HG03097 (cell line): ENCODE measurements around the gene NUBP1.
"Not testable (repeated sequence)": the region's sequence is repeated elsewhere in the genome, so short reads cannot be mapped to it uniquely, and the experiment has no call there.

ENCODE experiments used
- ATAC-seq: cut with Tn5 transposase; IDR thresholded peaks from one replicate; pipeline ENCODE4 v1.9.1; 2021; ENCODE audit not compliant: unreplicated experiment, low FRiP score

The NUBP1 gene

DNA sequence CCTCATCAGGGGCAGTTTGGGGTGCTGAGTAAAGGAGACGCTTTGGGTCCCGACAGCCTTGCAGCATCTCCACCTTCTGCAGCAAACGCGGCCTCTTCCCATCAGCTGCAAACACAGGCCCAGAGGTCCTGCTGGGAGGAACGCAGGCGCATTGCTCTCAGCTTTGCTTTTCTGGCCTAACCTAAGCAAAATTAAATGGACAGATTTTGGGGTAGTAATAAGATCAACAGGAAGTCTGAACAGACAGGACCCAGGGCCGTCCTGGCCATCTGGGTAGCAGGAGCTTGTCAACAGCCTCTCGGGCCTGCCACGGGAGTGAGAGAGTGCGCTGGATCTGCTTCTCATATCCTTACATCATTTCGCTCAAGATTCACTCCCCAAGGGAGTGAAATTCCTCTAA is 7.2 kb downstream of the NUBP1 start:
- ATAC-seq: no peak

- no peak for ATAC-seq
These were observed 7.7 kb downstream of the NUBP1 start for GRCh38 chr16:10751291-10751697.

- no peak for ATAC-seq
These were observed 9.3 kb downstream of the NUBP1 start for GRCh38 chr16:10752843-10753523.

- ATAC-seq: no peak
These were observed 10.0 kb downstream of the NUBP1 start for GRCh38 chr16:10753670-10754069.

DNA sequence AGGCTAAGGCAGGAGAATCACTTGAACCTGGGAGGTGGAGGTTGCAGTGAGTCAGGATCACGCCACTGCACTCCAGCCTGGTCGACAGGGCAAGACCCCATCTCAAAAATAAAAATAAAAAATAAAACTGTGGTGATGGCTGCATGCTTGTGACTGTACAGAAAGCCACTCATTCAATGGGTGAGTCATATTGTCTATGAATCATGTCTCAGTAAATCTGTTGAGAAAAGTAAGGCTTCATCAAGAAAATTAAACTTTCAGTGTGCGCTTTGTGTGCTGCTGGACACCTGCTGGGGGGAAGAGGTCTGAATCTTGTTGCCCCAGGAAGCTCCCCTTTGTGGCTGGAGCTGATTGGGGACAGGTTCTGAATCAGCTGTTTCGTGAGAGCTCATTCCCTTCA is 11.3 kb downstream of the NUBP1 start:
- no peak for ATAC-seq

GRCh38 chr16:10756574-10756973 is 12.9 kb downstream of the NUBP1 start:
- ATAC-seq: no peak

- ATAC-seq: no peak
These were observed 17.2 kb downstream of the NUBP1 start for GRCh38 chr16:10760858-10761257.

DNA sequence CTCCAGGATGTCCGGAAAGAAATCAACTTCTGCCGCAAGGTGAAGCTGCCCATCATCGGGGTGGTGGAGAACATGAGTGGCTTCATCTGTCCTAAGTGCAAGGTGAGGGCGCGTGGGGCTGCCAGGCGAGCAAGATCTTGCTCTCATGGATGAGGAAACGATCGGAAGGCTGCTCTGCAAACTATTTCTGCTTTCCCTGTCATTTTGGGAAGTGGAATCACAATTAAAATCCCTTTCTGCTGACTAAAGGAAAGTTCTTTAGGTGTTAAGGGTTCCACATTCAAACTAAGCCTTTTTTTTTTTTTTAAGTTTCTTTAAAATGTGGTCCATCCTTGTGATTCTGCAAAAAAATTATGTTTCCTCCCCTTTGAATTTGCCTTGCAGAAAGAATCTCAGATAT is 17.7 kb downstream of the NUBP1 start:
- ATAC-seq: no peak

DNA sequence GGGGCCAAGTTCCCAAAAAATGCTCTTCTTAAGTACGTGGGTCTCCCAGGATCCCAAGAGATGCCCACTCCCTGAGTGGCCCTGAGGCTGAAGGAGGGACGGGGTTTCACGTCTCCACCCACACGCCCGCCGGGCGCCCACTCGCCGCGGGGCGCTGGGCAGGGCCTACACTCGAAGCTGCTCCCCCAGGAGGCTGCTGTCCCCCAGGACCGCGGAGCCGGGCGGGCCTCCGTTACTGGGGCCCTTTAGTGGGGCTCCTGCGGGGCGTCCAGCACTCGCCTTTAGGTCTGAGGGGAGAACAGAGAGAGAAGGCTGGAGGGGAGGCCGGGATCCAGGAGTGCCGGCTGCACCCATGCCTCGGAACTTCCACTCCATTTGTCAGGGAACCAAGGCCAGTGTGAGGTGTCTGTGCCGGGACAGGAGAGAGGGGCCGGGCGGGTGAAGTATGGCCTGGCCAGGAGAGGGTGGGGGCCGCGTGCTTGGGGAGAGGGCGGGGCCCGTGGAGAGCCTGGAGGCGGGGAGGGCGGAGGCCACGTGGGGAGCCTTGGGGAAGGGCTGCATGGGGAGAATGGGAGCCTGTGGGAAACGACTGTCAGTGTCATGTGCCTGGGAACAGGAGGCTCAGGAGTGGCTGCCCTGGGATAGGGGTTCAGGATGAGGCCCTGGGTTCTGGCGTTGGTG is 18.8 kb downstream of the NUBP1 start:
- ATAC-seq: no peak

DNA sequence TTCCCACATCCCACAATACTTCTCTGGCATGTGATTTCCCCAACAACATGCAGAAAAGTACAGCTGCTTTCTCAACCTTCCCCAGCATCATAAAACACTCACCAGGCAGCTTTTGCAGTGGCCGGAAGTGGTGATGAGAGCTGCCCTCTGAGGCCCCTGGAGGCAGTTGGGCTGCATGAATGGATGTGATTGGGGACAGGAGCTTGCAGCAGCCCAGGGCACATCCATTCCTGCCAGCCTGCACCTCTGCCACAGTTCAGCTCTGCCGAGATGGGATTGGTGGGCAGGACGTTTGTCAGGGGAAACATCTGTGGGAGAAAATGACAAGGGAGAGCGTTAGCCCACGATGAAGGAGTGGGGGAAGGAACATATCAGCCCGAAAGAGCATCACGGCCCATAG is 19.8 kb downstream of the NUBP1 start:
- no peak for ATAC-seq

GRCh38 chr16:10765772-10766171 is 22.1 kb downstream of the NUBP1 start:
- no peak for ATAC-seq

- ATAC-seq: no peak
These were observed 23.5 kb downstream of the NUBP1 start for GRCh38 chr16:10767127-10767526.

- no peak for ATAC-seq
These were observed 25.7 kb downstream of the NUBP1 start for GRCh38 chr16:10769381-10769780.

DNA sequence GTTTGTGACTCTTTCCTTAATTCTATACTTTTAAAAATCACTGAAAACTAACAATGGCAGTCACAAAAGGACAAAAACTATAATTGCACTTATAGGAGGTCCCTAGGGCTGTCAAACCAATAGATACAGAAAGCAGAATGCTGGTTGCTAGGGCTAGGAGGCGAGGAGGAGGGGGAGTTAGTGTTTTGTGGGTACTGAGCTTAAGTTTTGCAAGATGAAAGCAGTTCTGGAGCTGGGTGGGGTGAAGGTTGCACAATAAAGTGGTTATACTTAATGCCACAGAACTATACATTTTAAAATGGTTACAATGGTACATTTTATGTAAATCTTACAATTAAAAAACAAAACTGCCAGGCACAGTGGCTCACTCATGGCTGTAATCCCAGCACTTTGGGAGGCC is 27.3 kb downstream of the NUBP1 start:
- ATAC-seq: no peak

DNA sequence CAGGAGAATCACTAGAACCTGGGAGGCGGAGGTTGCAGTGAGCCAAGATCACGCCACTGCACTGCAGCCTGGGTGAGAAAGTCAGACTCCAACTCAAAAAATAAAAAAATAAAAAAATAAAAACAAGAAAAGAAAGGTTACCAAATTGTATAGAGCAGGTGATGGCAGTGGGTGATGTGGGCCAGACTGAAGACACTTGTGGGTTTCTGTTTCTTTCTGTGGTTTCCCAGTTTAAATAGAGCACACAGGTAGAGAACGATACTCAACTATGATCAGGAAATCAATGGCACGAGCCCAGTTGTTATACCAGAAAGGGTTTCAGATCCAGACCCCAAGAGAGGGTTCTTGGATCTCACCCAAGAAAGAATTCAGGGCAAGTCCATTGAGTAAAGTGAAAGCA is 32.6 kb downstream of the NUBP1 start:
- no peak for ATAC-seq

GRCh38 chr16:10776923-10777322 is 33.3 kb downstream of the NUBP1 start:
- not testable (repeated sequence) for ATAC-seq

DNA sequence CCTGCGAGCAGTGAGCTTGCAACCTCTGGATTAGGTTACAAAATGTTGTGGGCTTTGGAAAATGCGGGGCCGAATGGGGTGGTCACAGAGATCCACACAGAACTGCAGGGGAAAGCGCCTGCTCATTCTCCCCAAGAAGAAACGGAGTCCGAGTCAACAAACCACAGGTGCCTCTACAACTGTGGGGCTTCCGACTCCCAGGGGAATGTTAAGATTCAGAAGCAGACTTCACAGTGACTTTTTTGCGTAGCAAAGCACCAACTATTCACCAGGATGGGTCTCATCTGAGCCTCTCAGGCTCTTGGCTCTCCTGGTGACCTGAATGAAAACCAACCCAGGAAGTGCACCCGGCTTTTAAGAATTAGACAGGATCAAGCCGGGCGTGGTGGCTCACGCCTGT is 33.7 kb downstream of the NUBP1 start:
- no peak for ATAC-seq

DNA sequence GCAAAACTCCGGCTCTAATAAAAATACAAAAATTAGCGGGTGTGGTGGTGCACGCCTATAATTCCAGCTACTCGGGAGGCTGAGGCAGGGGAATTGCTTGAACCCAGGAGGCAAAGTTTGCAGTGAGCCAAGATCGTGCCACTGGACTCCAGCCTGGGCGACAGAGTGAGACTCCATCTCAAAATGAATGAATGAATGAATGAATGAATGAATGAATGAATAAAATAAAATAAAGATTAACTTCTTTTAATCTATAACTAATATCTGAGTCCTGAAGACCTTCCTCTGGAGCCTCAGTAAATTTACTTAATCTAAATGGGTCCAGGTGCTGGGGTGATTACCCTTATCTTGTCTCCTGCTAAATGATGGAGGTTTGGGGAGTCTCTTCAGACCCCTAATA is 36.3 kb downstream of the NUBP1 start:
- ATAC-seq: not testable (repeated sequence)

DNA sequence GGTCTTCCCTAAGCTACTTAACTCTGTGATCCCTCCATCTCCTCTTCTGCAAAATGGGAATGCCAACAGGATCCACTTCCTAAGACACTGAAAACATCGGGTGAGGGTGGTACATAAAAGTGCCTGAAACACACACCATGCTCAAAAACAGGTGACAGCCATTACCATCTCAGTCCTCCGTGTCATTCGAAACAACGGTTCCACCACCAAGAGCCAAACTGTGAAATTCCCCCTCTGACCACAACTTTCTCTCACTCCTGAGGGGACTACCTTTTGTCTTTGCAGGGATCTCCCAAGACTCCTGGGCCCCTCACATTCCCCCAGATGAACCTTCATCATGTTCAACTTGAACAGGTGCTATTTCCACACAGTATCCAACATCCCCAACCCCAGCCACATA is 37.0 kb downstream of the NUBP1 start:
- ATAC-seq: no peak

DNA sequence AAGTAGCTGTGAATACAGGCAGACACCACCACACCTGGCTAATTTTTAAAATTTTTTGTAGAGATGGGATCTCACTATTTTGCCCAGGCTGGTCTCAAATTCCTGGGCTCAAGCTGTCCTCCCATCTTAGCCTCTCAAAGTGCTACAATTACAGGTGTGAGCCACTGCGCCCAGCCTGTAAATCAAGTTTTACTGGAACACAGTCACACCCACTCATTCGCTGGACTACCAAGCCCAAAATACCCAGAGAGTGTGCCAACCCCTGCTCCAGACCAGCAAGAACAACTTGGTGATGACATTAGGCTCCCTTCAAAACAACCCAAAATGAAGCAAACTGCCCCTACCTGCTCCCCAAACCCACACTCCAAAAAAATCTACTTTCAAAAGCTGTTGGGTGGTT is 39.0 kb downstream of the NUBP1 start:
- no peak for ATAC-seq

DNA sequence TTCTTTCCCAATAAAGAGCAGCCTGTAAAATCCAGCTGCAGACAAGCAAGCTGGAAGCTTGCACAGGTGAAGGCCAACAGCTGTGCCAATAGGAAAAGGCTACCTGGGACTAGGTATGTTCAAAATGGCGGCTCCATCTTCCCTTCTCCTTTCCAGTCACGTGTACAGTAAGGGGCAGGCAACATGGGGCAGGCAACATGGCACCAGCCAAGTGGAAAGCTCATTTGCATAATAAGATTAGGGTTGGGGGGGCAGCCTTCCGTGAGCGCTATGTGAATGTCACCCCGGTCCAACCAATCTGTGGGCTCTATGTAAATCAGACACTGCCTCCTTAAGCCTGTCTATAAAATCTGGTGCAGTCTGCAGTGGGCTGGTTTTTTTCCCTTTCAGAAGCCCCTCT is 43.7 kb downstream of the NUBP1 start:
- ATAC-seq: no peak

GRCh38 chr16:10788630-10789029 is 45.0 kb downstream of the NUBP1 start:
- ATAC-seq: not testable (repeated sequence)
